ELF-1 (cell line): ENCODE measurements around the gene TTC1.

ENCODE experiments used
- DNase-seq: peaks from one replicate; pipeline ENCODE4 v3.0.0-alpha.2; 2016; ENCODE audit warnings: low read depth, low spot score

TTC1 gene

DNA sequence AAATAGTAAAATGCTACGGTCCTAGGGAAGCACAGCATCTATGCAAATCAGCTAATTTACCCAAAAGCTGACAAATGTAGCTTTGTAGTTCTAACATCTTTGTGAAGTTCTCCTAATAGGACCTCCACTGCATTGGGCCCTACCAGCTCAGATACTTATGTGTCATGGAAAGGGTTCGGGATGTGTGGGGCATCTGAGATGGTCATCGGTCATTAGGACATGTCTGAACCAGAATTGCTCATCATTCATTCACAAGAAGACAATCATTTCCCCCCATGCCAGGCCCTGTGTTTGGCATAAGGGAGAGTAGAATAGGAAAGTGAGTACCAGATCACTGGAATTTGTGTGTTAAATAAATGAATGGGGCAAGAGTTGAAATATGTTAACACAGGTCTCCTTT is 74.6 kb downstream of the TTC1 start:
- no peak for DNase-seq

DNA sequence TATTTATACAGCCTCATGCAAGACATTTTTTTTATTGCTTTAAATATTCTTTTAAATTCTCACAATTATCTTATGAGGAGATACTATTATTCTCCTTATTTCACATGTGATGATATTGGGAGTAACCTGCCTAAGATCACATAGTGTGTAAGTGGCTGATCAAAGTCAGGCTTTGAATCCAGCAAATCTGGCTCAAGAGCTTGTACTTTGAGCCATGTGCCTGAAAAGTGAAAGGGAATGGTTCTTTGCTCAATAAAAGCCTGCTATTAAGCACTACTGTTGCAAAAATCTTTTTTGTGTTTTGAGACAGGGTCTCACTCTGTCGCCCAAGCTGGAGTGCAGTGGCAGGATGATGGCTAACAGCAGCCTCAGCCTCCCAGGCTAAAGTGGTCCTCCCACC is 75.2 kb downstream of the TTC1 start:
- DNase-seq: no peak

DNA sequence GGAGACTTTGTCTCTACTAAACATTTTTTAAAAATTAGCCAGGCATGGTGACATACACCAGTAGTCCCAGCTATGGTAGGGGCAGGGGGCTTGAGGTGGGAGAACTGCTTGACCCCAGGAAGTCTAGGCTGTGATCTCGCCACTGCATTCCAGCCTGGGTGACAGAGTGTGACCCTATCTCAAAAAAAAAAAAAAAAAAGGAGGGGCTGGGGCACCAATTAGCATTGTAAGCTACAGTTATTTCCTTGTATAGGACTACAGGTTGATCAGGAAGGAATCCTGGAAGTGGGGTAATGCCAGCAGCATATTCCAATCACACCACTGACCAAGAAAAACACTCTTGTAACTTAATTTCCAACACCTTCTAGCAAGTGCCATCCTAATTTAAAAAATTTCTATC is 78.3 kb downstream of the TTC1 start:
- DNase-seq: no peak

DNA sequence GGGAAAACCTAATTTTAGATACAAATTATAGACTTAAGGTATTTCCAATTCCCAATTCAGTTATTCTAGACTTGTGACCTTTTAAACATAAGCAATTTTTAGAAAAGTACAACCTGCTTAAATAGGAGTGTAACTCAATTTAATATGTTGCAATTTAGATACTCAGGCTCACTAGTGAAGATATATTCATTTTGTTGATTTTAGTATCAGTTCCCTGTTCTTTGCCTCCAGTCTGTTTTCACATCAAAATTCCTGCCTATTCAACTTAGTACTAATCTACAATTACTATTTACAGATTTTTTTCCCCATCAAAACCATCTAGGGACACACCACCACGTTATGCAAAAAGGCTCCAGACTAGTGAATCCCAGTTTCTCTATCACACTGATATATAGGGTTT is 79.9 kb downstream of the TTC1 start:
- DNase-seq: no peak

DNA sequence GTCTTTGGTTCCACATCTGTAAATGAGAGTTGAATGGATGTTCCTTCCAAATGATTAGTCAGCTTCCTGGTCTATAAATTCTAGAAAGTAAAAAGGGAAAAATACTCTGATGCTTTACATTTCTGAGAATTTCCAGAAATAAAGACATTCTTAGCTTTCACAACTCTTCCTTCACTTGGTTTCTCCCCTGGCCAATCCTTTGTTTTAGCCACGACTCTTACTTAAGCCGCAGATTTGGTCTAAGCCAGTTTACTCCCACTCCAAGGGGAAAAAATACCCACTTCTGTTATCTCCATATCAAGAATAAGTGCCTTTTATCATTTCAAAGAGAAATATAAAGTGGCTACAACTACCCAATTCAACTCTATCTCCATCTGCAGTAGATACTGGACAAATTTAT is 80.6 kb downstream of the TTC1 start:
- DNase-seq: no peak

DNA sequence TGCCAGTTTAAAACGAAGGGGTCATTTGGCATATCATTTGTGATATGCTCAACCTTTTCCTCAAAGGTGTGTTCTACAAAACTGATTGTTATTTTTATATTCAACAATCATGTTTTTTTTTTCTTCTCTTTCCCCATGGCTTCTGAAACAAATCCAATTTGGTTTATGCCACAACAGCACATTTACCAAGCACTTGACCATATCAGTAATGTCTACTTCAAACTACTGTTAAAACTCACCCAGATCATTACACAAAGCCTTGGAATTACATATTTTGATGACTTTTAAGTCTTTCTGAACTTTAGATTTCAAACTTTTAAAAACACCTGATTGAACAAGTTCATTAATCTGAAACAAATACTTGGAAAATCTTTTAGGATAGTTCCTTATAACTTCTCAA is 81.1 kb downstream of the TTC1 start:
- DNase-seq: no peak

DNA sequence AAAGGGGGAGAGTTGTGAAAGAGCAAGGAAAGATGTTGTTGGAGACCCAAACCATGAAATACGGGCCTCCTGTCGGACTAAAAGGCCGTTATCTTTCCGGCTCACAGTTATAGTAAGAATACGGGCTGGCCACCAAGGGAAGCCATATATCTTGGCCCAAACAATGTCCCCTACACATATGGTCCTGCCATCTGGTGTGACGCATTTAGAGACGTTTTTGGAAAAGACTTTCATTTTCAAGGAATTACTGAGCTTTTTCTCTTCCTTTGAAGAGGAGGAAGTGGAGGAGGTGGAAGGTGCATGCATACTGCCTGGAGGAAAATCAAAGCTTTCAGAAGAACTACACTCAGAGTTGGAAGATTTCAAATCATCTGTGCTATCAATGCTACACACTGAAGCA is 83.6 kb downstream of the TTC1 start:
- no peak for DNase-seq

DNA sequence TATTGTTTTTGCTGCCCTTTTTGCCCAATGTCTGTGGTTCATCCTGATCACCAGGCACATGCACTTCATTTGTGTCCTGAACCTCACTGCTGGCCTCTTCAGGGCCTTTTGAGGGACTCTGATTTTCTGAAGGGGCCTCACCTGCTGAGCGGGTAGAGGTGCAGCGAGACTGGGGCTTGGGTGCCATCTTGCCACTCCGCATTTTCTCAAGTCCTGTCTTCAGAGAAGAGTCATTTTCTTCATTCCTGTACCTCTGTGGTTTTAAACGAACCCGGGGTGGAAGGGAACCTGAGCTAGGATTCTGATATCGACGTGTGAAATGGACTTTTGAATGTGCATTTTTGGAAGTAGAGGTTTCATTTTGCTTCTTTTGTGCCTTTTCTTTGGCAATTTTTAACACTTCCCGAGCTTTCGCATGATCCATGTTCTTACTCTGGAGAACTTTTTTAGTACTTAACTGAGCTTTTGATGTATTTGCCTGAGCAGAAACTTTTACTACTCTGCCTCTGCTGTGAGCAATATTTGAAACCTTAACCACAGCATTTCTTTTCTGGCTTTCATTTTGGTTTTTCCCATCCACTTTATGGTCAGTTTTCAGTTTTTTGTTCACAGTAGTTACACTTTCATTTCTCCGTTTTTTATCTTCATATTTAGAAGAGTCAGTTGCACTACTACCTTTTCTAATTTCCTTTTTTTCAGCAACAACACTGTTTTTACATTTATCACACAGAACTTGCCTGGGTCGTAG is 84.2 kb downstream of the TTC1 start:
- DNase-seq: no peak

DNA sequence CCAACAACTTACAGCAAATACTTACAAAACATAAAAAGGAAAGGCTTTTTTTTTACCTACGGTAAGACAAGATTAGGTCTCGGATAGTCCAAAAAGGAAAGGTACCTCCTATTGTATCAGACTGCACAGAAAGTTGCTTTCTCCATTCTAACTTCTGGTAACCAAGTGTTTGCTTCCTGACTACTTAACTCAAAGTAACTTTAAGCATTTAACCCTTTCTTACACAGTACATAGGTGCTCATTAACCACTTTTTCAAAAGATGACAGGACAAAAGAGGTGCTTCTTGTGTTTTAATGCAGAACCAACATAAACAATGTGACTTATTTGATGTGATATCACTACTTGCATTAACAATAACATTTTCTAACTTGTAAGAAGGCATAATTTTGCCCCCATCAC is 87.2 kb downstream of the TTC1 start:
- DNase-seq: no peak

DNA sequence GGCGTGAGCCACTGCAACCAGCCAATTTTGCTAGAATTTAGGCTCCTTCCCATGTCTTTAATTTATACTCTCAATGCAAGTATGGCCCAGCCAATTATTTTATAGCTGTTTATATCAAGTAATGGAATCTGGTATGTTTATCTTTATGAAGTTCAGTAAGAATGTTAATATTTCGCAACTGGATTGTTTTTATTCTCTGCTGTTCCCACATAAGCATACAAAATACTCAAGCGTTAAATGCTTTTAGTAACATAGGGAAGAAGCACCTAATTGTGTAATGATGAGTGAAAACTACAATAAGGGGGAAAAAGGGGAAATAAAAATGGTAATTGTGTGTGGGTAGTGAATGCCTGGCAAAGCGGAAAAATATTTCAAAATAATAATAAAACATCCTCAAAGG is 89.1 kb downstream of the TTC1 start:
- DNase-seq: no peak

DNA sequence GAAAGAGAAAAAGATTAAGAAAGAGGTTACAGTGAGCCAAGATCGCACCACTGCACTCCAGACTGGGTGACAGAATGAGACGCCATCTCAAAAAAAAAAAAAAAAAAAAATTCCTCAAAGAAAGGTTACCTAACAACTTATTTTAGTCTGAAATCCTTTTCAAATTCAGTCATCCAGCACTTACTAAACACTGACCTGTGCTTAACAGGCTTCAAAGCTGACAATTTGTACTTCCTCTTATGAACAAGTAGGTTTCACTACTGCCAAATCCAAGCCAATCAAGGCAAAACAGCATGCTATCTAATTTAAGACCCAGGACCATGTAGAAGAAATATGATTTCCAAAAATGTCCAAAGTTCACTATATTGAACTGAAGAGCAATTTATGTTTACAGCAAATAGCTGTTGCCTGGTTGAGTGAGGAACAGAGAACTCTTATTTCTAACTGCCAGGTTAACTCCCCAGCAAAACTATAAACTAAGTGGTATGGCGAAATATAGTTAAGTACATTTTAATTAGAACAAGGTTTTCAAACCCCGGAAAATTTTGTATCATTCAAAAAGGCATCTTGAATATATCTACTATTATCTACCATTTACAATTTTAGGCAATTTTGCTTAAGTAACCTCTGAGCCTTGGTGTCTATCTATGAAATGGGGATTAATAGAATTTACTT is 96.9 kb downstream of the TTC1 start:
- DNase-seq: no peak

DNA sequence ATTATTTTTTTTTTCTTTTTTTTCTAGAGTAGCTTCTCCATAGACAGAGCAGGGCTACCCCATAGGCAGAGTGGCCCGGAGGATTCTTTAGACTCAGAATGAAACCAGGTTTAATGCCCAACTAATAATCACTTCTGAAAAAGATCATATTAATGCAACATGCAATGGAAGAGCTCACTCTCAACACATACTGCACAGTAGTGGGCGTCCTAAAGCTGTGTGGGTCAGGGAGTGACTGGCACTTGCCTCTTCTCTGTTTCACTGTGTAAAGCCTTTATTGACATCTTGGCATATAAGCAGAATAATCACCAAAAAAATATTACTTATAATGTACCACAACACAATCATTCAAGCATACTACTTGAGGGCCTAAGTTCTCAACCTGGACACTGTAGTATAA is 99.2 kb downstream of the TTC1 start:
- no peak for DNase-seq
